Omental fat pad (tissue), 4 donors: Measurements from ENCODE around the gene RASAL2. TPM values are rescaled to one million over a fixed set of nuclear protein-coding genes. Genes with fewer than 3 reads are reported as not detected.

ENCODE experiments used
- ATAC-seq: fragments of 150-250 bp; one replicate; pipeline ENCODE4 v1.9.1; 2016; ENCODE audit warnings: mild to moderate bottlenecking, moderate library complexity; ENCODE audit not compliant: low FRiP score
- DNase-seq: peaks from one replicate; pipeline ENCODE4 v3.0.0-alpha.2; 2019; ENCODE audit warnings: low spot score
- CTCF ChIP-seq, 3 donors: fragments of 450-650 bp; IDR thresholded peaks; one replicate each; pipeline ENCODE4 v1.5.1; 2016 to 2017; ENCODE audit warnings: antibody characterized with exemption in 3 of 3, mild to moderate bottlenecking in 3 of 3, moderate library complexity in 2 of 3
- small RNA-seq: library from RNA; depleted of rRNA; stranded (forward); fragments of <200 nt; gene quantifications from one replicate; pipeline ENCODE3, GENCODE V24; 2016
- total RNA-seq, 4 donors: library from RNA; depleted of rRNA; stranded (reverse); fragments of >200 nt; gene quantifications; one replicate each; pipeline ENCODE4 v1.1.0, GENCODE V29; 2016

RASAL2 gene
- total RNA-seq, 4 donors from 2014 or later: 13.5 to 52.3 (median 30.9) TPM

GRCh38 chr1:178532392-178532791, 438.5 kb downstream of the RASAL2 start:
- peak; percentile 56 for ATAC-seq
- DNase-seq: peak; percentile 88

DNA sequence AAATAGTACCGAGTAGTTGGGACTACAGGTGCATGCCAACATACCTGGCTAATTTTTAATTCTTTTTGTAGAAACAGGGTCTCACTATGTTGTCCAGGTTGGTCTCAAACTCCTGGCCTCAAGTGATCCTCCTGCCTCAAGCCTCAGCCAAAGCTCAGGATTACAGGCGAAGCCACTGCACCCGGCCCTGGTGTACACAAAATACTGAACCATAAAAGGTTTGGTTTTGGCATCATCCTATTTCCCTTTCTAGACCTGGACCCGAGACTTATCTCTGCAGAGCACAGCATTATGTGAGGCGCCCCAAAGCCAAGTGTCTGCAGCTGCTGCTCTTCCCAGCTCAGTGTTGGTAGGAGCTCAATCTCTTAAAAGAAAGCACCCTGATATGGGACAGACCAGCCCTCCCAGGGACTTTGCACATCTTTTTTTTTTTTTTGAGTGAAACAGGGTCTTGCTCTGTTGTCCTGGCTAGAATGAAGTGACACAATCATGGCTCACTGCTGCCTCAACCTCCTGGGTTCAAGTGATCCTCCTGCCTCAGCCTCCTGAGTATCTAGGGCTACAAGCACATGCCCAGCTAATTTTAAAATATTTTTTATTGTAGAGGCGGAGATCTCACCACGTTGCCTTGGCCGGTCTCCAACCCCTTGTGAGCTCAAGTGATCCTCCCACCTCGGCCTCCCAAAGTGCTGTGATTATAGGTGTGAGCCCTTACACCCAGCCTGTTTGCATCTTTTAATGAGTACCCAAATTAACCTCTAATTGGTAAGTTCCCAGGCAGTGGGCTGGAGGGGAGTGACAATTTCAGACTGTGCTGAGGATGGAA, 439.4 kb downstream of the RASAL2 start:
- no peak for TF ChIP-seq CTCF (IDR thresholded peaks at IDR 0.05)
- DNase-seq (no peak), ATAC-seq (no peak)

More at GRCh38 chr1:178532392-178532791, 438.5 kb downstream of the RASAL2 start:
- TF ChIP-seq CTCF (IDR thresholded peaks at IDR 0.05): peak in 2 of 3 donors; percentile 27 to 90

Small RNA genes lying within 50 kb of the gene (small RNA-seq; reads per million reads assigned to genes)
- gene RF00017: not detected

Other genes starting within 250 kb of the RASAL2 start
- gene SEC16B, start 124.0 kb upstream of the RASAL2 start, total RNA-seq: 1 to 10 TPM in 3 of 4 donors, under 1 TPM in 1; 0.56 to 7.7 (median 1.6) TPM